K562 (cell line): ENCODE measurements around the gene ATRN. TPM values are rescaled to one million over a fixed set of nuclear protein-coding genes. Genes with fewer than 3 reads are reported as not detected.
"Not testable (repeated sequence)": the region's sequence is repeated elsewhere in the genome, so short reads cannot be mapped to it uniquely, and the experiment has no call there.

ENCODE experiments used
- ATAC-seq: fragments of 200-7000 bp; cut with Tn5 transposase; 3 replicates; pipeline ENCODE4 v1.9.1; 2020; ENCODE audit warnings: moderate library complexity
- BruUV-seq: library from RNA; stranded (reverse); fragments of 400-500 nt; replicated peaks from 2 replicates; lab custom pipeline; 2021; lab: Mats Ljungman, UMichigan
- CTCF ChIA-PET: fragments of 300-600 bp; formaldehyde crosslinking; extraction: SDS; loops from one replicate; lab custom pipeline; 2021; ENCODE audit warnings: low intra/inter-chr PET ratio; lab: Yijun Ruan, JAX
- POLR2A ChIA-PET: fragments of 300-600, 350-650 bp; sonication (Branson Sonifier 250); formaldehyde crosslinking; extraction: SDS; loops from one replicate; lab custom pipeline; 2021; ENCODE audit warnings: antibody characterized with exemption, inconsistent platforms; lab: Yijun Ruan, JAX
- DNase-seq, 4 experiments: peaks; one replicate each; pipeline versions ENCODE4 v3.0.0 to v3.0.0-alpha.2; 2011 to 2018; ENCODE audit warnings: low spot score in 3 of 4, mixed read lengths in 3 of 4; ENCODE audit errors: extremely low read depth in 1 of 4
- FAIRE-seq: peaks from 2 replicates; lab custom pipeline; 2011; peaks lifted over from hg19 to GRCh38; lab: Jason Lieb, UNC
- H2AFZ ChIP-seq: 2 replicates; pipeline ENCODE4 v1.6.0; 2011; ENCODE audit warnings: low read depth, low read length, control low read depth, inconsistent platforms
- H3K27ac ChIP-seq: fragments of 200-600 bp; 3 replicates; pipeline ENCODE4 v1.8.0; 2011; ENCODE audit warnings: low read depth, mild to moderate bottlenecking, control low read depth, inconsistent platforms, low read length, moderate library complexity, mixed read lengths; ENCODE audit errors: extremely low read depth
- H3K27me3 ChIP-seq, 2 experiments: fragments of 300-600 bp in 1 of 2; 2 replicates in 1 of 2; 3 replicates in 1 of 2; pipeline versions ENCODE4 v1.6.0 to v1.8.0; 2011; ENCODE audit warnings: inconsistent platforms in 2 of 2, low read length in 2 of 2, mild to moderate bottlenecking in 1 of 2, mixed read lengths in 1 of 2, moderate library complexity in 1 of 2; ENCODE audit not compliant: control insufficient read depth in 2 of 2, insufficient read depth in 2 of 2
- H3K36me3 ChIP-seq: fragments of 300-600 bp; 3 replicates; pipeline ENCODE4 v1.8.0; 2011; ENCODE audit warnings: mild to moderate bottlenecking, low read length, inconsistent platforms; ENCODE audit not compliant: control insufficient read depth, insufficient read depth
- H3K4me1 ChIP-seq, 2 experiments: fragments of 200-600 bp in 1 of 2; replicated peaks in 1 of 2; 2 replicates in 1 of 2; 3 replicates in 1 of 2; pipeline versions ENCODE4 v1.5.1 to v1.8.0; 2011; ENCODE audit warnings: inconsistent platforms in 2 of 2, low read length in 2 of 2, mild to moderate bottlenecking in 1 of 2, mixed read lengths in 1 of 2, moderate library complexity in 1 of 2; ENCODE audit not compliant: control insufficient read depth in 2 of 2, insufficient read depth in 2 of 2
- H3K4me2 ChIP-seq: 2 replicates; pipeline ENCODE4 v1.6.1; 2011; ENCODE audit warnings: low read length, control low read depth, inconsistent platforms, mixed read lengths; ENCODE audit not compliant: insufficient read depth
- H3K4me3 ChIP-seq: fragments of 200-600 bp; sonication (generic), shearing (Covaris generic); 2 replicates; pipeline ENCODE4 v1.5.1; 2016; ENCODE audit warnings: control low read depth, inconsistent platforms
- H3K79me2 ChIP-seq: fragments of 200-600 bp; 3 replicates; pipeline ENCODE4 v1.8.0; 2011; ENCODE audit warnings: low read length, inconsistent platforms; ENCODE audit not compliant: control insufficient read depth, insufficient read depth
- H3K9ac ChIP-seq, 2 experiments: 2 replicates each; pipeline versions ENCODE4 v1.6.0 to v1.6.1; 2011; ENCODE audit warnings: low read depth in 2 of 2, low read length in 2 of 2, control low read depth in 1 of 2, inconsistent platforms in 1 of 2, mild to moderate bottlenecking in 1 of 2, mixed read lengths in 1 of 2; ENCODE audit not compliant: insufficient read depth in 1 of 2
- H3K9me1 ChIP-seq: one replicate; pipeline ENCODE4 v1.6.0; 2011; ENCODE audit warnings: inconsistent platforms, mild to moderate bottlenecking, low read length, moderate library complexity; ENCODE audit not compliant: control insufficient read depth, insufficient read depth
- H3K9me3 ChIP-seq: replicated peaks from 2 replicates; pipeline ENCODE4 v1.5.1; 2011; ENCODE audit warnings: low read depth, low read length, inconsistent platforms; ENCODE audit not compliant: control insufficient read depth, insufficient read depth
- H4K20me1 ChIP-seq: replicated peaks from 2 replicates; pipeline ENCODE4 v1.6.1; 2011; ENCODE audit warnings: low read length, inconsistent platforms, mixed read lengths; ENCODE audit not compliant: control insufficient read depth, insufficient read depth
- TCF15 ChIP-seq: fragments of 250-450 bp; sonication (Bioruptor Pico); IDR thresholded peaks from 2 replicates; pipeline ENCODE4 v1.8.0; 2022; ENCODE audit warnings: moderate library complexity, mild to moderate bottlenecking, inconsistent platforms
- THRAP3 ChIP-seq: fragments of 450-650 bp; IDR thresholded peaks from 2 replicates; pipeline ENCODE4 v1.6.1; 2016; ENCODE audit warnings: mild to moderate bottlenecking, inconsistent platforms, borderline replicate concordance
- ZNF146 ChIP-seq: IDR thresholded peaks from one replicate; pipeline ENCODE4 v1.6.1; 2018; ENCODE audit warnings: missing compliant biosample characterization; ENCODE audit not compliant: unreplicated experiment
- WGBS: fragments of 100-300 bp; shearing (Covaris generic); methylation state at CpG from one replicate; pipeline ENCODE4 v1.1.6; 2016; ENCODE audit warnings: low coverage, mixed read lengths; ENCODE audit not compliant: insufficient coverage; ENCODE audit errors: missing lambda C conversion rate; 5-methylcytosine and 5-hydroxymethylcytosine counted together
- in situ Hi-C: fragments of 300-500 bp; cut with MboI; formaldehyde crosslinking; loops from 4 replicates; pipeline ENCODE4 v1.15.0; 2018; ENCODE audit warnings: inconsistent platforms, mixed read lengths
- intact Hi-C: fragments of 100-400 bp; cut with micrococcal nuclease; formaldehyde crosslinking; loops from 2 replicates; pipeline ENCODE4 v1.14.2; 2022
- polyA plus RNA-seq, 8 experiments: library from polyadenylated mRNA; depleted of rRNA in 4 of 8; stranded (reverse) in 5 of 8; unstranded in 3 of 8; fragments of >200 nt; fragmentation: Nextera tagmentation in 2 of 8; fragmentation: Illumina TruSeq in 1 of 8; extraction: Ambion mirVana in 2 of 8; extraction: Trizol in 1 of 8; gene quantifications; 2 replicates each; pipeline versions ENCODE4 v1.2.1 to v1.2.3, GENCODE V29; 2011 to 2014; ENCODE audit warnings: inconsistent platforms in 1 of 8, missing spikeins in 1 of 8
- total RNA-seq, 7 experiments: library from RNA; depleted of rRNA in 6 of 7; stranded (reverse); fragments of >200 nt in 6 of 7; fragmentation: Illumina TruSeq in 2 of 7; extraction: Trizol in 2 of 7; gene quantifications; 2 replicates each; pipeline versions ENCODE4 v1.2.1 to v1.2.3, GENCODE V29; 2011 to 2021; ENCODE audit warnings: low replicate concordance in 1 of 7

The ATRN gene
- total and polyA plus RNA-seq, 9 of the 15 experiments (the other 6 are each of a cell fraction or from before 2014, with no cell fraction given): 0.69 to 16.5 (median 7.6) TPM

DNA sequence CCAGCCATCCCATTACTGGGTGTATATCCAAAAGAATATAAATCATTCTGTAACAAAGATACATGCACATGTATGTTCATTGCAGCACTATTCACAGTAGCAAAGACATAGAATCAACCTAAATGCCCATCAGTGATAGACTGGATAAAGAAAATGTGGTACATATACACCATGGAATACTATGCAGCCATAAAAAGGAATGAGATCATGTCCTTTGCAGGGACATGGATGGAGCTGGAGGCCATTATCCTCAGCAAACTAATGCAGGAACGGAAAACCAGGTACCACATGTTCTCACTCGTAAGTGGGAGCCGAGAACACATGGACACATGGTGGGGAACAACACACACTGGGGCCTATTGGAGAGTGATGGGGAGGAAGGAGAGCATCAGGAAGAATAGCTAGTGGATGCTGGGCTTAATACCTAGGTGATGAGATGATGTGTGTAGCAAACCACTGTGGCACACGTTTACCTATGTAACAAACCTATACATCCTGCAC lies 134.6 kb downstream of the ATRN start:
- 76% methylated on average over 4 of the region's 4 CpGs for WGBS
- H3K79me2 ChIP-seq, H4K20me1 ChIP-seq, H3K27me3 ChIP-seq, BruUV-seq, in situ Hi-C loops, H3K4me1 ChIP-seq, DNase-seq, ATAC-seq, H2AFZ ChIP-seq, CTCF ChIA-PET: not testable (repeated sequence)
- TF ChIP-seq ZNF146: peak; percentile 24
- TF ChIP-seq, all 486 proteins: peak for 1; not testable (repeated sequence) for 485
- H3K27ac ChIP-seq, H3K9me1 ChIP-seq, POLR2A ChIA-PET, H3K36me3 ChIP-seq, H3K4me3 ChIP-seq, intact Hi-C loops, H3K9me3 ChIP-seq, H3K4me2 ChIP-seq, H3K9ac ChIP-seq, FAIRE-seq: not testable (repeated sequence)

DNA sequence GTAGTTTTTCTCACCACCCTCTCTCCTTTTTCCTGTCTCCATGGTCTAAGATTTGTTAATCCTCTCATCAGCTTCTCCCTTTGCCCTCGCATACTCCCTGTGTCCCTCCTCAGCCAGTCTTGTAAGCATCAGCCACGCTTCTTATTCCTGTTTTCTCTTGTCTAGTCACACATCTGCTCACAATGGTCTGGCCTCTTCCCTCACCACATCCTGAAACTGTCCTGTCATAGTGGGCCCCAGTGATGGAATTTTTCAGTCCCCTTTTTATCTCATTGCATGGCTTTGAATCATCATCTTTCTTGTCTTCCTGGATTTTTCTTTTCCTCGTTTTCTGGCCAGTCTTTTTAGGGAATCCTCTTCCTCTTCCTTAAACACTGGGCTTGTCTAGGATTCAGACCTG lies 135.2 kb downstream of the ATRN start:
- no peak overlapping the region for H3K4me2 ChIP-seq
- CTCF ChIA-PET: no interaction called here
- H3K9me3 ChIP-seq: no peaks in the 10 kb centered on the region
- no peaks in the 10 kb centered on the region for H3K27me3 ChIP-seq
- no peak overlapping the region for H3K4me3 ChIP-seq
- peaks cover 2% of the 10 kb centered on the region for H3K9me1 ChIP-seq
- TF ChIP-seq THRAP3: no peak
- TF ChIP-seq TCF15 (CRISPR knock-in tag): no peak
- no peak overlapping the region for H3K27ac ChIP-seq
- in situ Hi-C loops: no loop called here
- POLR2A ChIA-PET: no interaction called here
- no TSS peak for BruUV-seq
- H3K9ac ChIP-seq: no peak overlapping the region
- H3K79me2 ChIP-seq: no peaks in the 10 kb centered on the region
- peaks cover 3% of the 10 kb centered on the region; the same call in 1 of the 3 replicates for H3K36me3 ChIP-seq
- H2AFZ ChIP-seq: no peak overlapping the region
- FAIRE-seq: no peak
- intact Hi-C loops: no loop called here
- no peaks in the 10 kb centered on the region for H3K4me1 ChIP-seq
- no peaks in the 10 kb centered on the region for H4K20me1 ChIP-seq
- WGBS: 0% methylated on average over 1 of the region's 3 CpGs
- DNase-seq: no peak
- no peak for ATAC-seq
